Muscle layer of colon (tissue), 2 donors: Measurements from ENCODE around the gene ACP2.
A peak's percentile ranks its signal among the peaks of the same experiment; 100 is the strongest.

ENCODE experiments used
- H3K27ac ChIP-seq: one replicate; pipeline ENCODE4 v1.7.0; 2013; ENCODE audit warnings: low read depth, mild to moderate bottlenecking, low read length, moderate library complexity
- H3K27me3 ChIP-seq, 2 donors: one replicate each; pipeline ENCODE4 v1.7.0; 2013; ENCODE audit warnings: low read length in 2 of 2, mild to moderate bottlenecking in 2 of 2; ENCODE audit not compliant: insufficient read depth in 2 of 2, control insufficient read depth in 1 of 2
- H3K36me3 ChIP-seq: one replicate; pipeline ENCODE4 v1.7.0; 2013; ENCODE audit warnings: mild to moderate bottlenecking, low read length; ENCODE audit not compliant: insufficient read depth
- H3K4me1 ChIP-seq: one replicate; pipeline ENCODE4 v1.7.0; 2013; ENCODE audit warnings: mild to moderate bottlenecking, low read length; ENCODE audit not compliant: insufficient read depth
- H3K4me3 ChIP-seq, 2 donors: one replicate each; pipeline ENCODE4 v1.7.0; 2013; ENCODE audit warnings: low read length in 2 of 2, low read depth in 1 of 2, mild to moderate bottlenecking in 1 of 2, moderate library complexity in 1 of 2
- H3K9ac ChIP-seq: one replicate; pipeline ENCODE4 v1.7.0; 2013; ENCODE audit warnings: low read length
- H3K9me3 ChIP-seq: one replicate; pipeline ENCODE4 v1.7.0; 2013; ENCODE audit warnings: mild to moderate bottlenecking, low read length
- donor health status: abdominal sarcoma.
- donor health status: Adenocarcinoma of cecum.

Gene ACP2

DNA sequence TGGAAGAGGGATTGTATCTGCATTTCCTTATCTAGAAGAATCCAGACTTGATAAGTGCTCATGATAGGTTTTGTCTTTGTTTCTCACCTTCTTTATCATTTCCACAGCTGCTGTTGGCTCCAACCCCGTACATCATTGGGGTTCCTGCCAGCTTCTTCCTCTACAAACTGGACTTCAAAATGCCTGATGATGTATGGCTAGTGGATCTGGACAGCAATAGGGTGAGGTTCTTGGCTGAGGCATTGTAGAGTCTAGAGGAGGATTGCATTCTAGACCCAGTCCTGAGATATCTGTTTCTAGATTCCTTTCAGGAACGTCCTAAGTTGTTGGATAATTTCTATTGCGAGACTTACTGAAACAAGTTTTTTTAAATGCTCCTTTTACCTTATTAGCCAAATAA is 29.4 kb upstream of the ACP2 start:
- Histone ChIP-seq H3K4me3 (no peak overlapping the region), H3K9me3 (no peaks in the 10 kb centered on the region), H3K27ac (no peak overlapping the region), H3K36me3 (peaks cover 75% of the 10 kb centered on the region), H3K4me1 (no peaks in the 10 kb centered on the region), H3K27me3 (no peaks in the 10 kb centered on the region), H3K9ac (no peak overlapping the region)

DNA sequence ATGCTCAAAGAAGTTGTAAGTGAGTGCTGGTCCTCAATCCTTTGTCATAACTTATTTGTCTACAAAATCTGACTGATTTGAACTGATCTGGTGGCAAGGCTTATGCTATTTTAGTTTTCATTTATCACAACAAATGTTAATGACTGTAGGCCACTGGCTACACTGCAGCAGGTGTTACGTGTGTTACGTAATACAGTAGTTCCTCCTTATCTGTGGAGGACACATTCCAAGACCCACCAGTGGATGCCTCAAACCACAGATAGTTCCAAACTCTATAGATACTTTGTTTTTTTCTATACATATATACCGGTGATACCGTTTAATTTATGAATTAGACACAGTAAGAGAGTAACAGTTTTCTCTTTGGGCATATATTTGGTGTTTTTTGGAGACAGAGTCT is 28.3 kb upstream of the ACP2 start:
- Histone ChIP-seq H3K9me3 (no peaks in the 10 kb centered on the region), H3K4me1 (peaks cover 7% of the 10 kb centered on the region), H3K27me3 (no peaks in the 10 kb centered on the region), H3K4me3 (no peak overlapping the region), H3K27ac (no peak overlapping the region), H3K9ac (no peak overlapping the region), H3K36me3 (peaks cover 67% of the 10 kb centered on the region)

DNA sequence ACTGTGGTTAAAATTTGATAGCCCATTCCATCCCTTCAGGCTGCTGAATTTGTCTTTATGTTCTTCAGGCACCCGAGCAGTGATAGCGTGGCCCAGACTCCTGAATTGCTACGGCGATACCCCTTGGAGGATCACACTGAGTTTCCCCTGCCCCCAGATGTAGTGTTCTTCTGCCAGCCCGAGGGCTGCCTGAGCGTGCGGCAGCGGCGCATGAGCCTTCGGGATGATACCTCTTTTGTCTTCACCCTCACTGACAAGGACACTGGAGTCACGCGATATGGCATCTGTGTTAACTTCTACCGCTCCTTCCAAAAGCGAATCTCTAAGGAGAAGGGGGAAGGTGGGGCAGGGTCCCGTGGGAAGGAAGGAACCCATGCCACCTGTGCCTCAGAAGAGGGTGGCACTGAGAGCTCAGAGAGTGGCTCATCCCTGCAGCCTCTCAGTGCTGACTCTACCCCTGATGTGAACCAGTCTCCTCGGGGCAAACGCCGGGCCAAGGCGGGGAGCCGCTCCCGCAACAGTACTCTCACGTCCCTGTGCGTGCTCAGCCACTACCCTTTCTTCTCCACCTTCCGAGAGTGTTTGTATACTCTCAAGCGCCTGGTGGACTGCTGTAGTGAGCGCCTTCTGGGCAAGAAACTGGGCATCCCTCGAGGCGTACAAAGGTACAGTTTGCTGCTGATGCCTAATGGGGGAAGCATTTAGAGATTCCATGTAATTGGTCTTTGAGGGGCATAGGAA is 26.1 kb upstream of the ACP2 start:
- peaks cover 22% of the 10 kb centered on the region for H3K4me1 ChIP-seq
- no peak overlapping the region for H3K4me3 ChIP-seq
- no peaks in the 10 kb centered on the region for H3K9me3 ChIP-seq
- no peak overlapping the region for H3K9ac ChIP-seq
- no peak overlapping the region for H3K27ac ChIP-seq
- H3K36me3 ChIP-seq, result peaks cover 49% of the 10 kb centered on the region
- H3K27me3 ChIP-seq, result no peaks in the 10 kb centered on the region

DNA sequence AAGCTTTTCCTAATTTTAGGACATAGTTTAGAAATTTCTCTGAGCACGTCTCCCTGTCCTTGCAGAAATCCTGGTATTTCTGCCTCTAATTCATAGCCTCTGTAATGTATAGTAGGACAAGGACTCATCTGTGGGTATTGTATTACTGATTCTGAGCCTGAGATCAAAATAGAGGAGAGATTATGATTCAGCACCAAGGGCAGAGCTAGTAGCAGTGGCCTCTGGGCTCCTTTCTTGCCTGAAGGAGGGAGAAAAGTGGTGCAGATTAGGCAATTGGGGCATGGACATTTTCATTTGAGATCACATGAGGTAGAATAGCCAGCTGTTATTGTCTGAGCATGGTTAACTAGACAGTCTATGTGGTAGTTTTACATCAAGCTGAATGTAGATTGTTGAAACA is 24.1 kb upstream of the ACP2 start:
- H3K4me3 ChIP-seq, result no peak overlapping the region

DNA sequence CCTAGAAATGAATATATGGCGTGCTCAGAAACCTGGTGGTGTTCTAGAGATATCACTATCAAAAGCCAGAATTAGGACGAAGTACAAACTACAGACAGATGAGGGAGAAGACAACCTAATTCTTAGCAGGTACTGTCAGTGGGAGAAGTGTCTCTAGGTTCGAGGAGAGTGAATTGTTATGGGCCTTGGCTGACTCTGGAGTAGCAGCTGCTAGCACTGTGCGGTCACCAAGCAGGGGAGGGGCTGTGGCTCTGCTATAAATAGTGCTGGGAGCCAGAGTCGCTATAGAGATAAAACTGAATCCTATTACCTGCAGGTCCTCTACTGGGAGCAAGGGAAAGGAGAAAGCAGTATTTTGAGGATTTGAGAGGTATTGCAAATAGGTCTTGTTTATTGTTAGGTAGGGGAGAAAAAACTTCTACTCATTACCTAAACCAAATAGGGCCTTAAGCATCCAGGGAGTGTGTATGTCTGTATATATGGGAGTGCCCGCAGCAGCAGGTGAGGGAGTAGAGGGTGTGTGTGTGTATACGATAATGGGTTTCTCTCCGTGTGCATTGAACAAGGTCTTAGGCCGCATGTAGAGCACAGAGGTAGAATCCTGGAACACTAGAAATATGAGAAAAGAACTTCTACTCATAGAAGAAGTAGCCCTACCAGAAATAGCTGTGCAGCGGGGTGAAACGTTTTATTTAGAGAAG is 23.5 kb upstream of the ACP2 start:
- Histone ChIP-seq H3K9me3 (no peaks in the 10 kb centered on the region), H3K9ac (no peak overlapping the region), H3K27me3 (no peaks in the 10 kb centered on the region), H3K4me3 (no peak overlapping the region), H3K36me3 (peaks cover 25% of the 10 kb centered on the region), H3K27ac (no peak overlapping the region), H3K4me1 (peaks cover 34% of the 10 kb centered on the region)

More for the DNA sequence above, 24.1 kb upstream of the ACP2 start:
- peaks cover 30% of the 10 kb centered on the region for H3K36me3 ChIP-seq
- H3K4me1 ChIP-seq, result peaks cover 34% of the 10 kb centered on the region
- H3K9ac ChIP-seq, result no peak overlapping the region
- H3K27me3 ChIP-seq, result no peaks in the 10 kb centered on the region
- H3K27ac ChIP-seq, result no peak overlapping the region
- no peaks in the 10 kb centered on the region for H3K9me3 ChIP-seq

DNA sequence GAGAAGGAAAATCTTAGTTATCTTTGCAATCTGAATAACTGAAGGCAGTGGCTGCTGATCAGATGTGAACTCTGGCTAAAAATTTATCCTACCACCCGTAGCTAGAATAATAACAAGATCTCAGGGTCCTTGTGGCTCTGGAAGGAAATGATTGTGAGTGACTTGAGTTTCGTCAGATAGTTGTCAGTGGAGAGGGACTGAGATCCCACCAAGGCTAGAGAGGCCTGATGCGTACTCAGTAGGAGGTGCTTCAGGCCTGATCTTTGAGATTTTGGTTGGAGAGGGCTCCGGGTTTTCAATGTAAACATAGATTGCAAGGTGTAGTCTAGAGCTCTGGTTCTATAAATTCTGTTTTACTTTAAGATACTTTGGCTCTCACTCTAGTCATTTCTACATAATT is 22.7 kb upstream of the ACP2 start:
- Histone ChIP-seq H3K9ac (peak overlapping the region; percentile 7), H3K4me1 (peaks cover 34% of the 10 kb centered on the region), H3K4me3 (peak overlapping the region in 1 of 2 donors; percentile 52)

DNA sequence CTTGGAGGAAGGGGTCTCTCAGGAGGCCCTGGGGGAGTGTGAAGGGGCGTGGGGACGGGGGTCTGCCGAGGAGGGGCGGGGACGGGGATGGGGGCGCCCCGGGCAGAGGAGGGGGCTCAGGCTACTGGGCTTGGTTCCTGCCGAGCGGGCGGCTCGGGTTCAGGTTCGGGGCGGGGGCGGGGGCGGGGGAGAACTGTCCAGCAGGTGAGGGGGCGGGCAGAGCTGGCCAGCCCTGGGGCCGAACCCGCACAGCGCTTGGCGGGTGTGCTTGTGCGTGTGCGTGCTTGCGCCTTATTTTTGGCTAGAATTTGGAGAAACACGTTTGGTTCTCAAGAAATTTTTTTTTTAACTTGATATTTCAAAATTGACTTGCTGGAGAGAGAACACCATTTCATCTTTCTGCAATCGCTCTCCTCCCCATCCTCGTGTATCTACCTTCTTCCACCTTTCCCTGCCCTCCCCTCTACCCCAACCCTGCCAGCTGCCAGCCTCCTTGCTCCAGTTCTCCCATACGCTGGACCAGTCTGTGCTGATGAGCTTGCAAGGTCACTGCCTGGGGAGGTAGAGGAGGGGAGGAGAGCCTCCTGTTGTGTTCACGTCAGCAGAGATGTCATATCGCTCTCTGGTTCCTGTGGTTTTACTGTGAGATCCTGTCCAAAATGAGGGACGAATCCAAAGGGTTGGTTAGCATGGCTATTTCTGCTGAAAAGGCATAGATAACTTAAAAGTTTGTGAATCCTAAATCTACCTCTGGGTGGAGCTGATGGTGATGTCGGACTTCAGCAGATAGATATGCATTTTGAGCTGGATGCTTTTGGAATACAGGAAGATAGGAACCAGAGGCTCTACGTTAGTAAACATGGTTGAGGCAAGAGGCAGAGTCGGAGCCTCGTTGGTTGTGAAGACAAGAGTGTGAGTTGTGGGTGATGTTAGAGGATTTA is 22.0 kb upstream of the ACP2 start:
- H3K27ac ChIP-seq, result peak overlapping the region; percentile 100
- H3K36me3 ChIP-seq, result peaks cover 10% of the 10 kb centered on the region
- H3K4me3 ChIP-seq, result peak overlapping the region; percentile 70 to 78
- H3K27me3 ChIP-seq, result no peaks in the 10 kb centered on the region
- H3K9ac ChIP-seq, result peak overlapping the region; percentile 7
- H3K9me3 ChIP-seq, result no peaks in the 10 kb centered on the region
- peaks cover 34% of the 10 kb centered on the region for H3K4me1 ChIP-seq

More for the DNA sequence above, 22.7 kb upstream of the ACP2 start:
- no peaks in the 10 kb centered on the region for H3K9me3 ChIP-seq
- peaks cover 17% of the 10 kb centered on the region for H3K36me3 ChIP-seq
- H3K27ac ChIP-seq, result peak overlapping the region; percentile 100
- no peaks in the 10 kb centered on the region for H3K27me3 ChIP-seq

DNA sequence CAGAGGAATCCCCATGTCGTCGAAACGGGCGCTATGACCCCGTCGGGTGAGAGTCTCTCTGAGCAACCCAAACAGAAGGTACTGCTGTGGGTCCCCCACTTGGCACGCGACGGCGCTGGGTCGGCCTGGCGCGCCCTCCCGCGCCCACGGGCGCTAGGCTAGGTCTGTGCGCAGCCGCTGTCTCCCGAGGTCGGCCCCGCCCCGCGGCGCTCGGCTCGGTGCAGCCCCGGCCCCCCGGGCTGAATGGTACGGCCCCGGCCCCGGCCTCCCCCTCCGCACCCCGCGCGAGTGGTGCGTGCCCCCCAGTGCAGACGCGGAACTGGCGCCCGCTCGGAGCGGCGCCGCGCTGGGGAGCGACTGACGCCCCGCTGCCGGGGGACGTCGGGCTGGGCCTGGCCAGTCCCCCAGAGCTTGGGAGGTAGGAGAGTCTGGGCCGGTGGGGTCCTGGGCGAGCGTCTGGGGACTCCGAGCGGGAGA is 21.3 kb upstream of the ACP2 start, which contains the start of gene MADD:
MADD (plus strand) TSS at position 305 of the 477 bp plus-strand sequence.
- Histone ChIP-seq H3K36me3 (peaks cover 2% of the 10 kb centered on the region), H3K27ac (peak within 1 kb of the TSS; percentile 100), H3K9ac (peak within 1 kb of the TSS; percentile 7), H3K27me3 (no peaks in the 10 kb centered on the region), H3K9me3 (no peaks in the 10 kb centered on the region), H3K4me1 (peaks cover 34% of the 10 kb centered on the region), H3K4me3 (peak within 1 kb of the TSS; percentile 70 to 78)

DNA sequence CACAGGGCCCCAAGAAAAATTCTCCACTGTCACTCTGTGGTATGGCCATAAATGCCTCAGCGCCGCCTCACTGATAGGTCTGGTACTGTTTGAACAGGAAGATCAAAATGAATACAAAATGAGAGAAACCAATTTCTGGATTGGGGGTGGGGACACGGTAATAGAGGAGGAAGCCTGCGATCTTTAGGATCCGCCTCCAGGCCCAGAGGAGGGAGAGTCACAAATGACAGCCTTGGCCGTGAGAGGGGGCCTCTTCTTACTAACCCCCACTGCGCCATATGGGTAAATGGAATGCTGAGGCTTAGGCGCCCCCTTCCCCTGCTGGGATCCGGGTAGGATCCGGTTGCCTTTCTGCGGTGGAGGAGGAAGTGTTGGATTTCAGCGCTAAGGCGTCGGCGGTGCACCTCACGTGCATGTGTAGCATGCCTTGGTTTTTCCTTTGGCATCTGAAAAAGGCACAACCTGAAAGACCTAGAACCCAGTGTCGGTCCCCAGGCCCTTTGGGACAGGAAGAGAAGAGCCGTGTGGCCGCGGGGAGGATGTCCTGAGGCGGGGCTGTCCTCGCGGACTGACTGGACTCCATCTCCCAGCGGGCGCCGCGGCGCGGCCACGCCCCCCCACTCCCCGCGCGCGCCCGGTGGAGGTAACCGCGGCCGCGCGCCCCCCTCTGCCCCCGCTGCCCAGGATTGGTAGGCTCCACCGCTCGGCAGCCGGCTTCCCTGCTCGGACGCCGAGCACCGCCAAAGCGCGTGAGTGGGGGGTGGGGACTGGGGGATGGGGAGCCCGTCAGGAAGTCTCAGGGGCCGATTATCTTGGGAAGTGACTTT is 20.6 kb upstream of the ACP2 start:
- Histone ChIP-seq H3K27ac (peak overlapping the region; percentile 100), H3K36me3 (no peaks in the 10 kb centered on the region), H3K4me1 (peaks cover 34% of the 10 kb centered on the region), H3K27me3 (no peaks in the 10 kb centered on the region), H3K4me3 (peak overlapping the region; percentile 70 to 78), H3K9me3 (no peaks in the 10 kb centered on the region), H3K9ac (no peak overlapping the region)

DNA sequence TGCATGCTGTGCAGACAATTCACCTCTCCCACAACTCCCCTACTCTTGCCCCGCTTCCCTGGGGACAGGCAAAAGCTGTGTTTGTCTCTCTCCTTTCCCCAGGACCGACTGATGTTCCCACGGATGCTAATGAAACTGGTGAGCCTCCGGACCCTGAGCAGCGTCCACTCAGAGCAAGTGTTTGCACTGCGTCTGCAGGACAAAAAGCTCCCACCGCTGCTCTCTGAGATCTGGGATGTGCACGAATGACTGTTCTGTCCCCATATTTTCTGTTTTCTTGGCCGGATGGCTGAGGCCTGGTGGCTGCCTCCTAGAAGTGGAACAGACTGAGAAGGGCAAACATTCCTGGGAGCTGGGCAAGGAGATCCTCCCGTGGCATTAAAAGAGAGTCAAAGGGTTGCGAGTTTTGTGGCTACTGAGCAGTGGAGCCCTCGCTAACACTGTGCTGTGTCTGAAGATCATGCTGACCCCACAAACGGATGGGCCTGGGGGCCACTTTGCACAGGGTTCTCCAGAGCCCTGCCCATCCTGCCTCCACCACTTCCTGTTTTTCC is 19.9 kb upstream of the ACP2 start:
- Histone ChIP-seq H3K9ac (no peak overlapping the region), H3K27me3 (no peaks in the 10 kb centered on the region), H3K36me3 (no peaks in the 10 kb centered on the region), H3K4me1 (peaks cover 34% of the 10 kb centered on the region), H3K4me3 (peak overlapping the region in 1 of 2 donors; percentile 78), H3K27ac (peak overlapping the region; percentile 100), H3K9me3 (no peaks in the 10 kb centered on the region)
